ENCODE data around the gene MIGA2.

GRCh38 chr9:129108083-129108804, 71.8 kb downstream of the MIGA2 start:
- TF ChIP-seq NCOR1 (IDR thresholded peaks at IDR 0.05) (no peak), ZNF23 (CRISPR knock-in tag; IDR thresholded peaks at IDR 0.05) (no peak), ZNF740 (CRISPR knock-in tag; IDR thresholded peaks at IDR 0.05) (no peak), ZNF740 (tag; IDR thresholded peaks at IDR 0.05) (no peak), POLR2AphosphoS5 (IDR thresholded peaks at IDR 0.05; ENCODE audit: control insufficient read depth, insufficient read depth, low read depth, low read length) (no peak)
